Rectal smooth muscle tissue (tissue), 1 donor: Measurements from ENCODE around the gene PDZD11.
A peak's percentile ranks its signal among the peaks of the same experiment; 100 is the strongest.
"Not testable (repeated sequence)": the region's sequence is repeated elsewhere in the genome, so short reads cannot be mapped to it uniquely, and the experiment has no call there.

Source experiments
- H3K27ac ChIP-seq: one replicate; pipeline ENCODE4 v1.7.0; 2013; ENCODE audit warnings: low read depth, low read length, inconsistent platforms
- H3K27me3 ChIP-seq: one replicate; pipeline ENCODE4 v1.7.0; 2013; ENCODE audit warnings: low read length; ENCODE audit not compliant: control insufficient read depth, insufficient read depth
- H3K36me3 ChIP-seq: one replicate; pipeline ENCODE4 v1.7.0; 2013; ENCODE audit warnings: low read length; ENCODE audit not compliant: control insufficient read depth, insufficient read depth
- H3K4me1 ChIP-seq: one replicate; pipeline ENCODE4 v1.7.0; 2013; ENCODE audit warnings: low read length; ENCODE audit not compliant: control insufficient read depth, insufficient read depth
- H3K4me3 ChIP-seq: one replicate; pipeline ENCODE4 v1.7.0; 2013; ENCODE audit warnings: low read length
- H3K9ac ChIP-seq: one replicate; pipeline ENCODE4 v1.7.0; 2013; ENCODE audit warnings: low read length

The PDZD11 gene, protein sequence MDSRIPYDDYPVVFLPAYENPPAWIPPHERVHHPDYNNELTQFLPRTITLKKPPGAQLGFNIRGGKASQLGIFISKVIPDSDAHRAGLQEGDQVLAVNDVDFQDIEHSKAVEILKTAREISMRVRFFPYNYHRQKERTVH

DNA sequence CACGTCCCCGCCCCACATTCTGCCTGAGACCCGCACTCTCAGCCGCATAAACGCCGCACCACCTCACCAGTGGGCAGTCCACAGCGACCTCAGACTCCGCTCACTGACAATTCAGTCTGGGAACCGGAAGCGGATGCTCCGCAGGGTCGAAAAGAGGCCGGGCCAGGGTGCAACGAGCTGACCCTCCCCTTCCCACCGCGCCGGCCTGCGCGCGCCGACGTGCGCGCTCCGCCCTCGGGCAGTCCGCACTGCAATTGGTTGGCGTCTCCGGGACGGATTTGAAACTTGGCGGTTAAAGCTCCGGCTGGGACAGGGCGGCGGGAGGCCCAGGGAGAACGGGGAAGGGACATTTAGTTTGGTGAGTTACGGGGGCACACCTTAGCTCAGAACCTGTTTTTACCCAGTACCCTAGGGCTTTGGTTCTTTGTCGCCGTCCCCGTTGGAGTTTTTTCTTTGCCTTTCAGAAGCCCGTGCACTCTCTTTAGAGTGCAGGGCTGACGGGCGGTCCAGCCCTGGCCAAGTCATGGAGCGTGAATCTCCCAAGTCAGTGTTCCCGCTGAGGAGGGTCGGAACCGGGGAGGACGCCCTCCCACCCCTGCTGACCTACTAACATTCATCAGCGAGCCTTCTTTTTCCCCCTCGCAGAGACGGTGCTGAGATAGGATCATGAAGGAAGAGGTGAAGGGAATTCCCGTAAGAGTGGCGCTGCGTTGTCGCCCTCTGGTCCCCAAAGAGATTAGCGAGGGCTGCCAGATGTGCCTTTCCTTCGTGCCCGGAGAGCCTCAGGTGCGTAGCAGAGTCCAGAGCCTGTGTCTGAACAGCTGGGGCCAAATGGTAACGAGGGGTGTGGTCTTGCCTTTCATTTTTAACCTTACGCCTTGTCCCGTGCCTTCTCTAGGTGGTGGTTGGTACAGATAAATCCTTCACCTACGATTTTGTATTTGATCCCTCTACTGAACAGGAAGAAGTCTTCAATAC is at the start of gene PDZD11, which contains the start of gene KIF4A:
Gene PDZD11, minus strand, starts transcription at position 135 of the 978 bp plus-strand sequence. CDS start 586 bp downstream, outside the sequence.
Gene KIF4A, plus strand, starts transcription at position 312 of the 978 bp plus-strand sequence. Its CDS starts 355 bp downstream, at position 667.
- no peaks in the 10 kb centered on the region for H3K27me3 ChIP-seq
- peak within 1 kb of the TSS; percentile 71 for H3K4me3 ChIP-seq
- H3K36me3 ChIP-seq: no peaks in the 10 kb centered on the region
- H3K9ac ChIP-seq: peak within 1 kb of the TSS; percentile 50
- peaks cover 3% of the 10 kb centered on the region for H3K4me1 ChIP-seq
- H3K27ac ChIP-seq: peak within 1 kb of the TSS; percentile 58

DNA sequence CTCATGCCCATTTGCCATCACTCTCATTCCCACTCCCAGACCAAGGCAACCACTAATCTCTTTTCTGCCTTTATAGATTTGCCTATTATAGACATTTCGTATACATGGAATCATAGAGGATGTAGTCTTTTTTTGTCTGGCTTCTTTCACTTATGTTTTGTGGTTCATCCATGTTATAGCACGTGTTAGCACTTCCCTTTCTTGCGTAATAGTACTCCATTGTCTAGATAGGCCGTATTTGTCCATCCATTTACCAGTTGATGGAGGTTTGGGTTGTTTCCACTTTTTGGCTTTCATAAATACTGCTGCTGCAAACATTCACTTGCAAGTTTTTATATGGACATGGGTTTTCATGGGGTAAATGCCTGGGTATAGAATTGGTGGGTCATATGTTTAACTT is 48.6 kb upstream of the PDZD11 start:
- H3K36me3 ChIP-seq: no peaks in the 10 kb centered on the region
- H3K9ac ChIP-seq: no peak overlapping the region
- H3K27me3 ChIP-seq: no peaks in the 10 kb centered on the region
- H3K4me1 ChIP-seq: no peaks in the 10 kb centered on the region
- no peak overlapping the region for H3K4me3 ChIP-seq
- no peak overlapping the region for H3K27ac ChIP-seq

DNA sequence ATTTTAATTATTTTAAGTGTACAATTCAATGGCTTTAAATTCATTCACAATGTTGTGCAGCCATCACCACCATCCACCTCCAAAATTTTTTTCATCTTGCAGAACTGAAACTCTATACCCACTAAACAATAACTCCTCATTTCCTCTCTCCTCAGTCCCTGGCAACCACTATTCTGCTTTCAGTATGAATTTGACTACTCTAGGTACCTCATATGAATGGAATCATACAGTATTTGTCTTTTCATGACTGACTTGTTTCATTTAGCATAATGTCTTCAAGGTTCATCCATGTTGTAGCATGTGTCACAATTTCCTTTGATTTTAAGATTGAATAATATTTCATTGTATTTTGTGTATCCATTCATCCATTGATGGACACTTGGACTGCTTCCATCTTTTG is 47.0 kb upstream of the PDZD11 start:
- Histone ChIP-seq H3K27me3 (no peaks in the 10 kb centered on the region), H3K9ac (no peak overlapping the region), H3K4me3 (no peak overlapping the region), H3K27ac (no peak overlapping the region), H3K36me3 (no peaks in the 10 kb centered on the region), H3K4me1 (no peaks in the 10 kb centered on the region)

DNA sequence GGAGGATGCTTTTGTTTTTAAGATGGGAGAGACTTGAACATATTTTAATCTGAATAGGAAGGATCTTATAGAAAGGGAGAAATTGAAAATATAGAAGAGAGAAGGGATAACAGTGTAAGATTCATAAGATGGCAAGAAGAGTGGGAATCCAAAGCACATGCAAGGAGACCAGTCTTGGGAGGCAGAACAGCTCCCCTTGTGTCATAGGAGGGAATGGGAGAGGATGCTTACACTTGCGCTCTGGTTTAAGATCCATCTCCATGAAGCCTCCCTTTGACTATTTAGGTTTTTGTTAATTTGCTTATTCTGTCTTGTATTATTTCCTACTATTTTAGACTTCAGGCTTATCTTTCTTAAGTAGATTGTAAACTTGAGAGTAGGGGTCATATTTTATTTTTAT is 42.9 kb upstream of the PDZD11 start:
- no peak overlapping the region for H3K9ac ChIP-seq
- no peaks in the 10 kb centered on the region for H3K27me3 ChIP-seq
- H3K4me3 ChIP-seq: no peak overlapping the region
- no peaks in the 10 kb centered on the region for H3K4me1 ChIP-seq
- H3K36me3 ChIP-seq: no peaks in the 10 kb centered on the region
- no peak overlapping the region for H3K27ac ChIP-seq

DNA sequence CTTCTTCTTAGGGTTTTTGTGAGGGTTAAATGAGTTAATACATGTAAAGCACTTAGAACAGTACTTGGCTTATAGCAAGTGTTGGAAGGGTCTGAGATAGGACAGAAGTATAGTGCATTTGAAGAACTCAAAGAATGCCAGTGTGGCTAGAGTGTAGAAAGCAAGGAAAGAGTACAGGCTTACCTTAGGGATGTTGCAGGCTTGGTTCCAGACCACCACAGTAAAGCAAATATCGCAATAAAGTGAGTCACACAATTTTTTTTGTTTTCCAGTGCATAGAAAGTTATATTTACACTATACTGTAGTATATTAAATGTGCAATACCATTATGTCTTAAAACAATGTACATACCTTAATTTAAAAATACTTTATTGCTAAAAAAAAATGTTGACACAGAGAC is 41.4 kb upstream of the PDZD11 start:
- no peak overlapping the region for H3K27ac ChIP-seq
- H3K36me3 ChIP-seq: no peaks in the 10 kb centered on the region
- no peaks in the 10 kb centered on the region for H3K27me3 ChIP-seq
- H3K4me1 ChIP-seq: no peaks in the 10 kb centered on the region
- H3K9ac ChIP-seq: no peak overlapping the region
- H3K4me3 ChIP-seq: no peak overlapping the region

DNA sequence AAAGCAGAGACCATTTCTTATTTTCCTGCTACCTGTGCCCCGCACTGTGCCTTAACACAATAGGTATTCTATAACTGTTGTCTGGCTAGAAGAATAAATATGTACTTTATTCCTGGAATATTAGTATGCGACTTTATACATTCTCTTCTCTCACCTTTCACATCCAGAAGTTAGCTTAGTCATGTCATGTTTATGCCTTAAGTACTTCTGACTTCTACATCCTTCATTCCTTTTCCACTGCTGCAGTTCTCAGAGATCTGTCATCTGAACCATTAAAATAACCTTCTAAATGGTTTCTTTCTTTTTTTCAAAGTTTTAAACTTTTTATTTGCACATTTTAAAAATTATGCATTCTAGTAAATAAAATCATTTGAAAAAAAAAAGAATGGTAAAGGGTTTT is 34.6 kb upstream of the PDZD11 start:
- Histone ChIP-seq H3K27me3 (no peaks in the 10 kb centered on the region), H3K27ac (no peak overlapping the region), H3K4me1 (no peaks in the 10 kb centered on the region), H3K36me3 (no peaks in the 10 kb centered on the region), H3K4me3 (no peak overlapping the region), H3K9ac (no peak overlapping the region)

DNA sequence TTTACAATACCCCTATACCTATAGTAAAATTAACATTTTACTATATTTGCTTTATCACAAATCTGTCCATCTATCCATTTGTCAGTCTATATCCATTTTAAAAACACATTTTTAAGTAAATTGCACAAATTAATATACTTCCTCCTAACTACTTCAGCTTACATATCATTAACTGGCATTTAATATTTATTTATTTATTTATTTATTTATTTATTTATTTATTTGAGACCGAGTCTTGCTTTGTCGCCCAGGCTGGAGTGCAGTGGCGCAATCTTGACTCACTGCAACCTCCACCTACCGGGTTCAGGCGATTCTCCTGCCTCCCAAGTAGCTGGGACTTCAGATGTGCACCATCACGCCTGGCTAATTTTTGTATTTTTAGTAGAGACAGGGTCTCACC is 33.9 kb upstream of the PDZD11 start:
- not testable (repeated sequence) for H3K27ac ChIP-seq, H3K27me3 ChIP-seq, H3K4me1 ChIP-seq, H3K4me3 ChIP-seq, H3K36me3 ChIP-seq, H3K9ac ChIP-seq

DNA sequence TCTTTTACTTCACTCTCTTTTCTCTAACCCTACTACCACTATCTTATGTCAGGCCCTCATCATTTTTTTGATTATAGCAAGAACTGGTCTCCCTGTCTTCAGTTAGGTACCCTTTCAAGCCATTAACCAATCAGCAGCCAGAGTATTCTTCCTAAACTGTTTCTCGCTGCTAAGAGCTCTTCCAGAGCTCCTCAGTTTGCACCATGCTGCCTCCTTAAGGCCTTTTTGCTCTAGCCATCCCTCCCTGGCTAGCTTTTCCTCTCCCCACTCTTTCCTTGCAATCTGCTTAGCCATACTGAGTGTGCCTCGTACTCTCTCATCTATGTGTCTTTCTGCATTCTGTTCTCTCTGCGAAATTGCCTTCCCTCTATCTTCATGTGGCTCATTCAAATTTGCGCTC is 33.1 kb upstream of the PDZD11 start:
- Histone ChIP-seq H3K4me3 (no peak overlapping the region), H3K4me1 (no peaks in the 10 kb centered on the region), H3K9ac (no peak overlapping the region), H3K36me3 (no peaks in the 10 kb centered on the region), H3K27ac (no peak overlapping the region), H3K27me3 (no peaks in the 10 kb centered on the region)

DNA sequence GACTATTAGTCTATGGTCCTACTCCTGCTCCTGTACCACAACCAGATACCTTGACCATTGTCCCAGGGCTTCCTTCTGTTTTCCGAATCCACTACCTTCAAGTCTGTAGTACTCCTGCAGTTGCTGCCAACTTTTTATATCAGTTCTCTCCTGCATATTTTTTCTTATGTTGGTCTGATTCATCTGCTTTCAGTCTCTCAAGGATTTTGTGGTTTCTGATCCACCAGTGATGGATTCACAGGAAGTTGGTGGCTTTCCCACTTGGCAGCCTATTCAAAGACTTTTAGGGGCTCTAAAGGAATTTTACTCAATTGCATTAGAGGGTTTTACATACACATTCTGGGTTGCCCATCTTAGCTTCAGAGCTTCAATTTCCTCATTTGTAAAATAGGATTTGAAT is 23.8 kb upstream of the PDZD11 start:
- no peak overlapping the region for H3K9ac ChIP-seq
- no peaks in the 10 kb centered on the region for H3K36me3 ChIP-seq
- H3K27ac ChIP-seq: no peak overlapping the region
- no peak overlapping the region for H3K4me3 ChIP-seq
- H3K4me1 ChIP-seq: no peaks in the 10 kb centered on the region
- H3K27me3 ChIP-seq: no peaks in the 10 kb centered on the region

DNA sequence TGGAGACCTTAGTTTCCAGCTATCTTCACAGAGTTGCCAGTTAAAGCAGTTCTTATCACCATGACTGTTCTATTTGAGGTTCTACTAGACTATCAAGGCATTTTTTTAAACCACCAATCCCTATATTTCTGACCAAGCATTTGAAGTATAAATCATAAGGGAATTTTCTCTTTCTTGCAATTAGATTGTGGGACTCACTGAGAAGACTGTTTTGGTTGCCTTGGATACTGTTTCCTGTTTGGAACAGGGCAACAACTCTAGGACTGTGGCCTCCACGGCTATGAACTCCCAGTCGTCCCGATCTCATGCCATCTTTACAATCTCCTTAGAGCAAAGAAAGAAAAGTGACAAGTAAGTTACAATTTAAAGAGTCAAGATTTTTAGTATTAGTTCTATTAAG is 12.0 kb upstream of the PDZD11 start:
- Histone ChIP-seq H3K4me3 (no peak overlapping the region), H3K4me1 (no peaks in the 10 kb centered on the region), H3K36me3 (no peaks in the 10 kb centered on the region), H3K27me3 (no peaks in the 10 kb centered on the region), H3K9ac (no peak overlapping the region), H3K27ac (no peak overlapping the region)

DNA sequence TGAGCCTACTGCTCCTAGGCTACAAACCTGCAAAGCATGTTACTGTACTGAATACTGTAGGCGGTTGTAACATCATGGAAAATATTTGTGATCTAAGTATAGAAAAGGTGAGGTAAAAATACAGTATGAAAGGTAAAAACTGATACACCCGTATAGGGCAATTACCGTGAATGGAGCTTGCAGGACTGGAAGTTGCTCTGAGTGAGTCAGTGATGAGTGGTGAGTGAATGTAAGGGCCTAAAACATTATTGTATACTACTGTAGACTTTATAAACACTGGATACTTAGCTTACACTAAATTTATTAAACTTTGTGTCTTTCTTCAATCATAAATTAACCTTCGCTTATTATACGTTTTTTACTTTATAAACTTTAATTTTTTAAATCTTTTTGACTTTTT is 3.9 kb upstream of the PDZD11 start:
- H3K9ac ChIP-seq: no peak overlapping the region
- peaks cover 3% of the 10 kb centered on the region for H3K4me1 ChIP-seq
- no peaks in the 10 kb centered on the region for H3K27me3 ChIP-seq
- H3K27ac ChIP-seq: no peak overlapping the region
- no peaks in the 10 kb centered on the region for H3K36me3 ChIP-seq
- H3K4me3 ChIP-seq: no peak overlapping the region

DNA sequence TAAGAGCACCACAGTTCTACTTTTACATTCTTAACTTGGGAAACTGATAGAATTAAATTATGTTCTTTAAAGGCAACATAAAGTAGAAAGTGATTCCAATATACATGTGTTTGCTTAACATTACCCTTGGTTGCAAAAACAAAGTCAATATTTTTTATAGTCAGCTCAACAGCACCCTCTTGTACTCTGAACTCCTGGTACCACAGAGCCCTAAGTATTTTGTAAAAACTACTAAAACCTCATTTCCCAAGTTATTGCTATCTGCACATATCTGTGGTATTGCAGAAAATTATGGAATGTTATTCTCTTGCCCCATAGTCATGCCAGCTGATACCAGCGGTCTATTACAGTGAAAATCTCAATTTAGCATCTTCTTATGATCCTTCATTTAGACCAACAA is 3.1 kb upstream of the PDZD11 start:
- H3K27me3 ChIP-seq: no peaks in the 10 kb centered on the region
- H3K27ac ChIP-seq: no peak overlapping the region
- H3K36me3 ChIP-seq: no peaks in the 10 kb centered on the region
- H3K4me1 ChIP-seq: peaks cover 3% of the 10 kb centered on the region
- no peak overlapping the region for H3K9ac ChIP-seq
- H3K4me3 ChIP-seq: no peak overlapping the region
